Muscle of arm (tissue), 12 donors: ENCODE measurements around the gene SLC6A5. TPM values are rescaled to one million over a fixed set of nuclear protein-coding genes. Genes with fewer than 3 reads are reported as not detected.
A peak's percentile ranks its signal among the peaks of the same experiment; 100 is the strongest.

Experiments
- DNase-seq: peaks from one replicate; pipeline ENCODE4 v3.0.0-alpha.2; 2013
- polyA plus RNA-seq, 12 donors: library from polyadenylated mRNA; unstranded; fragments of 120-200 nt; gene quantifications; one replicate each; pipeline ENCODE4 v1.2.1, GENCODE V29; 2013; ENCODE audit not compliant: insufficient read length in 12 of 12

Gene SLC6A5
- polyA plus RNA-seq, 12 donors: 0.03 TPM; not detected in 11

- DNase-seq: no peak
These were observed 2.9 kb upstream of the SLC6A5 start for GRCh38 chr11:20596205-20597153.

GRCh38 chr11:20597154-20597679 is 2.2 kb upstream of the SLC6A5 start:
- DNase-seq: no peak

GRCh38 chr11:20597680-20598484 is 1.5 kb upstream of the SLC6A5 start:
- no peak for DNase-seq

GRCh38 chr11:20598492-20598891 is 916 bp upstream of the SLC6A5 start:
- no peak for DNase-seq

DNA sequence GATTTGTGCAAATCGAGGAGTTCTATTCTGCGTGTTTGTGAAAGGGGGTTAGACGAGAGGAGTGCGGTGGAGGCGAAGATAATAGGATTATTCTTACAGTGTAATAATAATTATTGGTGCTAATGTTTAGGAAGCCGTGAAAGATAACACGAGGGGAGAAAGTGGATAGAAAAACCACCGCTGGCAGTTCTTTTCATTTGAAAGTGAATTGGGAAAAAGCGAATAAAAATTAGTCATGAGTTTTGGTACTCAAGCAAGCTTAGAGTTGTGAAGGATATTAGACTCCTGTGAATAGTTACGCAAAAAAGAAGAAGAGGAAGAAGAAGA is 575 bp downstream of the SLC6A5 start:
- no peak for DNase-seq

DNA sequence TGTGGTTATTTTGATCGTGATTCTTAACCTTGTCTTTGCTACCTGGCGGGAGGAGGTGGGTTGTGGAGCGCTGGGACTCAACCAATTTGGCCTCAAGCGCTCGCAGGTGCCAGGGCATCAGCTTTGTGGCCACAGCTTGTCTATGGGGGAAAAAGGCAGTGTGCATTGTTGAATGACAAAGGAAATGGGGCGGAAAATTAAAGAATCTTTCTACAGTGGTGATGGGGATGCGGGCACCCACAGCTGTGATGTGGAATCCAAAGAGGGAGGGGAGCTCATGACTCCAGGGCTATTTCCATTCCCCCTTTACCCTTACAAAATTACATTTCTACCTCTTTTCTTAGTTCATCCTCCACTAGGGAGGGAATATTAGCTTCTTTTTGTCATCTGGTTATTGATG is 1.1 kb downstream of the SLC6A5 start:
- no peak for DNase-seq

GRCh38 chr11:20601221-20601914 is 2.0 kb downstream of the SLC6A5 start:
- no peak for DNase-seq

- DNase-seq: no peak
These were observed 4.9 kb downstream of the SLC6A5 start for GRCh38 chr11:20604295-20604803.

- no peak for DNase-seq
These were observed 5.6 kb downstream of the SLC6A5 start for GRCh38 chr11:20604864-20605601.

- DNase-seq: no peak
These were observed 6.2 kb downstream of the SLC6A5 start for GRCh38 chr11:20605602-20606091.

DNA sequence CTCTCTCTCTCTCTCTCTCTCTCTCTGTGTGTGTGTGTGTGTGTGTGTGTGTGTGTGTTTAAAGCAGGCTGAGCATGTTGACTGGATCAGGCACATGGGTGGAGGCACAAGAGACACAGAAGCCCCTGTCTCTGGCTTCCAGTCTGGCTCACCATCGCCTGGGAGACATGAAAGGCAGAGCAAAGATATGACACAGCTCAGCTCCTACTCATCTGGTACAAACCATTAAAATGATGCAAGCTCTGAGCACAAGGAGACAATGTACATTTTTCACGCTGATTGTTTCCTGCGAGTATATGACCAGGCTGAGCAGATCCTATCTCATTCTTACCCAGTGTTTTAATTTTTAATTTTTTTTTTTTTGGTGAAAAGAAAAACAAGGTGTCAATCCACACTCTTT is 9.5 kb downstream of the SLC6A5 start:
- DNase-seq: no peak

DNA sequence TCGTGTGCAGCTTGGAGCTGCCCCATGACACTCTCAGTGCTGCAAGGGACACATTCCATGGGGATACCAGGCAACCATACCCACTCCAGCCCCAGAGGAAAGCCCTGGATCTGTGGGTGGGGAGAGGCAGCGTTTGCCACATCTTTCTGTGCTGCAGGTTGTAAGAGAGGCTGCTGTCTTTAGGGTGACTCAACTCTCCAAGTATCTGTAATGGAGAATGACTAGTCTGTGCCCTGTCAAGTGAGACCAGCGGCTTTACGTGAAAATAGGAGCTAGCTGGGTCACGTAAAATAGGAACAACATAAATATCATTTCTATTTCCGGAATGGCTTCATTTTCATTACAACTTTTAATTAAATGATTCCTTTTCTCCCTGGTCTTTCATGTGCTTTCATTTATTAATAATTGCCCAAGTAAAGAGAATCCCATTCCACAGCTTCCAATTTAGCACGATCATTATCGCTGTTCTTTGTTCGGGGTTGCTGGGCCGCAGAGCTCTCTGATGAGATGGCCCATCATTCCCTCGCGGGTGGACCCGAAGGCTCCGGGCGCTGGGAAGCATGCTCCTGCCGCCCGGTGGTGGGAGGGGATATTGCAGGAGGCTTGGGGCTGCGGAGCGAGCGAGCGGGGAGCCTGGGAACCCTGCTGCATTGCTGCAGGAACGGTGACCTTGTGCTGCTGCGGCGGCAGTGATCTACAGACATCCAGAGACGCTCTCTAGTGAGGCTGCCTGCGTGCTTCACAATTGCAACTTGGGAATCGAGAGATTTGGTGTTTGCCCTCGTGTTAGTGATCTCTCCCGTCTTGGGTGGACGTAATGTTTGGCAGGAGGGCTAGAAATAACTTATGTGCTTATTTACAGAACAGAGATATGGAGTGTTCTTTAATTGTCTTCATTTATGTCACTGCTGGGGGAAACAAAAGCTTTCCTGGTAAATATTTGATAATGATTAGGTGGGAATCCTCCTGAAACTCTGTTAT is 10.6 kb downstream of the SLC6A5 start:
- peak; percentile 52 for DNase-seq

- no peak for DNase-seq
These were observed 11.4 kb downstream of the SLC6A5 start for GRCh38 chr11:20610825-20611224.

DNA sequence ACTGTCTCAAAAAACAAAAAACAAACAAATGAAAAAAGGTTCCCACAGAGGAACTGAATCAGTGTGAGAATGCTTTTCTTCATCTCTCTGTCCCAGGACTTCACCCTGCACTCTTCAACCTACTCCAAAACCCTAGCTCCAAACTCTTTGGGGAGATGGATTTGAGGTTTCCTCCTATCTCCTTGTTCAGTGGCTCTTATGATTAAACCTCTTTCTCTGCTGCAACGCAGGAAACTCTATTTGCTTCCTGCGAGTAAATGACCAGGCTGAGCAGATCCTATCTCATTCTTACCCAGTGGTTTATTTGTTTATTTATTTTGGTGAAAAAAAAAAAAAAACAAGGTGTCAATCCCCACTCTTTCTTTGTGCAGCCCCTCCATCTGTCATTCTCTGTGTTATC is 12.0 kb downstream of the SLC6A5 start:
- DNase-seq: no peak

GRCh38 chr11:20611892-20612291 is 12.5 kb downstream of the SLC6A5 start:
- no peak for DNase-seq

DNA sequence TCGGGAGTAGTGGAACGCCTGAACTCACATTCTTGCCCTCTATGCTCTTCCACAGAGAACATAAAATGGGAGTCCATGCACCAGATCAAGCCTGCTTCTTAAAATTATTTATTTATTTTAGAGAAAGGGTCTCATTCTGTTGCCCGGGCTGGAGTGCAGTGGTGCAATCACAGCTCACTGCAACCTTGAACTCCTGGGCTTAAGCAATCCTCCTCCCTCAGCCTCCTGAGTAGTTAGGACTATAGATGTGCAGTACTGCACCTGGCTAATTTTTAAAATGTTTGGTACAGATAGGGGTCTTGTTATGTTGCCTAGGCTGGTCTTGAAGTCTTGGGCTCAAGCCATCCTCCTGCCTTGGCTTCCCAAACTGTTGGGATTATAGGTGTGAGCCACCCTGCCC is 13.0 kb downstream of the SLC6A5 start:
- no peak for DNase-seq

- no peak for DNase-seq
These were observed 17.5 kb downstream of the SLC6A5 start for GRCh38 chr11:20616920-20617319.

DNA sequence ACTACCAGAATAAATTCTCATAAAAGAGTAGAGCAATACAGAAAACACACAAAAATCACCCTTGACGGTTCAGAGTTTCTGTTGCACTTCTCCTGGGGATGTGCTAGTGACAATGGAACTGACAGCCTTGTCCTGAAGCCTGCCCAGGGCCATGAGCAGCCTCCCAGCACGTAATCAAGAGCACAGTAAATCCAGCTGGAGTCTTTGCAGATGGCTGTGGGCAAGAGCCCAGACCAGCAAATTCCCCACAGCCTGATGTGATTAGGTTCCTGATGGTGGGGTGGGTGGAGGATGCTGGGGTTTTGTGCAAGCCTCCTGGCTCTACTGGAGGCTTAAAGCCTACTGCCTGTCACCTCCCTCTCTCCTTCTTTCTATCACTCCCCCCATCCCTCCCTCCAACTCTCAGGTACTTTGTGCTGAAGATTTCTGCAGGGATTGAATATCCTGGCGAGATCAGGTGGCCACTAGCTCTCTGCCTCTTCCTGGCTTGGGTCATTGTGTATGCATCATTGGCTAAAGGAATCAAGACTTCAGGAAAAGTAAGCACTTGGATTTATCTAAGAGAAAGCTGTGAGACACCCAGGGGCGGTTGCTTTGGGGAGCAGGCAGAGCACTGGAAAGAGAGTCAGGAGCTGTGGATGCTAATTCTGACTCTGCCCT is 18.1 kb downstream of the SLC6A5 start:
- DNase-seq: no peak

GRCh38 chr11:20618083-20618482 is 18.7 kb downstream of the SLC6A5 start:
- no peak for DNase-seq
